ENCODE data around the gene HSP90AA1.
"Not testable (repeated sequence)": the region's sequence is repeated elsewhere in the genome, so short reads cannot be mapped to it uniquely, and the experiment has no call there.

The HSP90AA1 gene

GRCh38 chr14:102086972-102087761 is at the start of gene HSP90AA1:
TSS of gene HSP90AA1 (minus strand) at chr14:102087044. CDS start at chr14:102086378, 666 bp downstream.
- peak; percentile 96 for DNase-seq

GRCh38 chr14:102135456-102135855 is 48.6 kb upstream of the HSP90AA1 start:
- not testable (repeated sequence) for DNase-seq

GRCh38 chr14:102134719-102135118 is 47.9 kb upstream of the HSP90AA1 start:
- not testable (repeated sequence) for DNase-seq

GRCh38 chr14:102134021-102134420 is 47.2 kb upstream of the HSP90AA1 start:
- DNase-seq, result not testable (repeated sequence)

GRCh38 chr14:102131741-102132140 is 44.9 kb upstream of the HSP90AA1 start:
- no peak for DNase-seq

GRCh38 chr14:102126807-102127455 is 40.1 kb upstream of the HSP90AA1 start:
- no peak for DNase-seq

GRCh38 chr14:102125546-102125945 is 38.7 kb upstream of the HSP90AA1 start:
- DNase-seq, result no peak

GRCh38 chr14:102124419-102124818 is 37.6 kb upstream of the HSP90AA1 start:
- no peak for DNase-seq

- DNase-seq, result no peak
Observed at GRCh38 chr14:102121567-102121966, 34.7 kb upstream of the HSP90AA1 start.

- DNase-seq, result no peak
Observed at GRCh38 chr14:102120888-102121287, 34.0 kb upstream of the HSP90AA1 start.

- no peak for DNase-seq
Observed at GRCh38 chr14:102117852-102118251, 31.0 kb upstream of the HSP90AA1 start.

GRCh38 chr14:102116361-102117180 is 29.7 kb upstream of the HSP90AA1 start:
- no peak for DNase-seq

GRCh38 chr14:102111101-102111500 is 24.3 kb upstream of the HSP90AA1 start:
- no peak for DNase-seq

GRCh38 chr14:102109332-102109731 is 22.5 kb upstream of the HSP90AA1 start:
- DNase-seq, result not testable (repeated sequence)

- DNase-seq, result no peak
Observed at GRCh38 chr14:102105369-102105768, 18.5 kb upstream of the HSP90AA1 start.

- DNase-seq, result no peak
Observed at GRCh38 chr14:102103062-102103695, 16.3 kb upstream of the HSP90AA1 start.

- DNase-seq, result no peak
Observed at GRCh38 chr14:102097441-102098135, 10.7 kb upstream of the HSP90AA1 start.

- peak; percentile 89 for DNase-seq
Observed at GRCh38 chr14:102096569-102097188, 9.8 kb upstream of the HSP90AA1 start.

GRCh38 chr14:102095871-102096568 is 9.2 kb upstream of the HSP90AA1 start:
- DNase-seq, result no peak

GRCh38 chr14:102095231-102095870 is 8.5 kb upstream of the HSP90AA1 start:
- no peak for DNase-seq

- DNase-seq, result no peak
Observed at GRCh38 chr14:102094101-102094500, 7.3 kb upstream of the HSP90AA1 start.

Data from femur (tissue), 1 donor.